Jurkat, Clone E6-1 (cell line): ENCODE measurements around the gene FAM200B.

Source experiments
- DNase-seq: peaks from one replicate; pipeline ENCODE4 v3.0.0-alpha.2; 2011; ENCODE audit warnings: low read depth, low spot score
- H3K4me3 ChIP-seq: 2 replicates; pipeline ENCODE4 v1.5.1; 2011; ENCODE audit warnings: mild to moderate bottlenecking, low read length, control low read depth, moderate library complexity

FAM200B gene

DNA sequence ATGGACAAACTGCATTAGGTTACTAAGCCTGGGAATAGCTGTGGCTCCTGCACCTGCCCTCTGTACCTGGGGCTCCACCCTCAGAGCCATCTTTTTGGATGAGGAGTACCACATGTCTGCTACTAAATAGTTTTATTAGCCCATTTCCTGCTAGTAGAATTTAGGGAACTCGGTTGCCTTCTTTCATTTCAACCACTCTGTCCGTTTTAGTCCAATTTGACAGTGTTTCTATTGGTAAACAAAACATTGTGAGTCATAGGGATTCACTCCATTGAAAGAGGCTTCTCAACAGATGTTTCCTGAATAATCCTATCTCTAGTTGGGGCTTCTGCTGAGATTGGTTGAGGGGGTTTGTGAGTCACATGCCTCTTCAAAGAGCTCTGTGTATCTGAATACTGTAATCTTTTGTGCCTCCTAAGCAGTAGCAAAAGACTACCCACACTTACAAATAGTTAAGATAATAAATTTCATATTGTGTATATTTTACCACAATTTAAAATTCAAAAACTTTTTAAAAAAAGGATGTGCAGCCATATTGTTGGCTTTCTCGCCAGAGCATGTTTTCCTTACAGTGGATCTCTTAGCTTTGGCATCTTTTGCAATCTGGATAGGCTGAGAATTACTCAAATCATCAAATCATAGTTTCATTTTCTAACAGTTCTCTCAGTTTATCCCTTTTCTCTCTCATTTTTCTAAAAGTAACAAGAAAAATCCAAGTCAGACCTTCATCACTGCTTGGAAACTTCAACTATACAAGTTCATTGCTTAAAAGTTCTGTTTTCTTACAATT lies 9.9 kb downstream of the FAM200B start:
- DNase-seq = no peak
- no peak overlapping the region for H3K4me3 ChIP-seq

DNA sequence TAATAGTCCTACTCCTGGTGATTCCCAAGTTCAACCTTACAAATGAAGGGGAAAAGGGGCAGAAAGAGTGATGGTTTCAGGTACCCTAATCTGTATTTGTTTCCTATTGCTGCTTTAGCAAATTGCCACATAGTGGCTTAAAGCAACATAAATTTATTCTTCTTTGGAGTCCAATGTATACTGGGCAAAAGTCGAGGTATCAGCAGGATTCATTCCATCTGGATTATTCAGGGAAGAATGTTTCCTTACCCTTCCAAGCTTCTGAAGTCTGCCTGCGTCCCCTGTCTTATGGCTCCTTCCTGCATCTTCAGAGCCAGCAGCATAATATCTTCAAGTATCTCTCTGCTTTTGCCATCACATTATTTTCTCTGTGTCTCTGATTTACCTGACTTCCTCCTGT lies 11.0 kb downstream of the FAM200B start:
- no peak for DNase-seq
- H3K4me3 ChIP-seq = no peak overlapping the region

DNA sequence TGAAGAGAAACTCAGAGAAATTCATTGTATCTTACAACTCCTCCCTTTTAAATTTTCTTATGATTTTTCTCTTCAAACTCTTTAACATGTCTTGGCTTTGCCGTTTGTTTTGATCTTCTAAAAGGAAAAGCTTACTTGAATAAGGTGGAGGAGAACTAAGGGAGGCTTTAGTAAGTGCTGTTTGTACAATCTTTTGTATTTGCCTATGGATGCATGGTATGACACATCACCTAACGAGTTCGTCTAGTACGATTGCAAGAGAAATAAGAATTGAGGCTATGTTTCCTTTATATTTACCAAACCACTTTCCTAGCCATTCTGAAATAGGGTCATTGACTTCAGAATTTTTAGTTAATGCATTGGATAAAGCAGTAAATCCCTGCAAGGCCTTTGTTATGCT lies 12.8 kb downstream of the FAM200B start:
- DNase-seq = no peak
- H3K4me3 ChIP-seq = no peak overlapping the region

- no peak overlapping the region for H3K4me3 ChIP-seq
- DNase-seq = no peak
Measured at GRCh38 chr4:15695240-15695699, 13.6 kb downstream of the FAM200B start.

DNA sequence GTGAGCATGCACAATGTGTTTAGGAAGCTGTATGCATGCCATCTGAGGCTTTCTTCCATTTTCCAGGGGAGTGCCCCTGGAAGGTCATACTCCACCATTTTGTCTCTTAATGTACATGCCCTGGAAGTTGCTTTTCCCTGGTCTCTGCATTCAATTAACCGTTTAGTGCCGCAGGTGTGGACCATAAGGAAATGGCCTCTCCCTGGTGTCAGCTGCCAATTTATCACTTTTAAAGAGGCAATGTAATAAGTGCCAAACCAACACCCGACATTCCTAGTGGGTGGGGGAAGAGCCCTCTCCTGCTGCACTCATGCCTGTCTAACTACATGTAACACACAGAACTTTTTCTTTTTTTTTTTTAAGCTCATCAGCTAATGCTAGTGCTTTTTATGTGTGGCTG lies 14.1 kb downstream of the FAM200B start:
- H3K4me3 ChIP-seq = no peak overlapping the region
- DNase-seq = no peak

- H3K4me3 ChIP-seq = no peak overlapping the region
- no peak for DNase-seq
Measured at GRCh38 chr4:15696866-15697265, 15.2 kb downstream of the FAM200B start.

GRCh38 chr4:15702941-15703403 lies 21.3 kb downstream of the FAM200B start, which contains the start of gene BST1:
Gene BST1, plus strand, starts transcription at chr4:15703065. Its CDS starts 80 bp downstream, at chr4:15703145.
- DNase-seq = no peak
- peak within 1 kb of the TSS; percentile 46 for H3K4me3 ChIP-seq

GRCh38 chr4:15703439-15703838 lies 21.8 kb downstream of the FAM200B start:
- H3K4me3 ChIP-seq = peak overlapping the region; percentile 46
- DNase-seq = no peak

DNA sequence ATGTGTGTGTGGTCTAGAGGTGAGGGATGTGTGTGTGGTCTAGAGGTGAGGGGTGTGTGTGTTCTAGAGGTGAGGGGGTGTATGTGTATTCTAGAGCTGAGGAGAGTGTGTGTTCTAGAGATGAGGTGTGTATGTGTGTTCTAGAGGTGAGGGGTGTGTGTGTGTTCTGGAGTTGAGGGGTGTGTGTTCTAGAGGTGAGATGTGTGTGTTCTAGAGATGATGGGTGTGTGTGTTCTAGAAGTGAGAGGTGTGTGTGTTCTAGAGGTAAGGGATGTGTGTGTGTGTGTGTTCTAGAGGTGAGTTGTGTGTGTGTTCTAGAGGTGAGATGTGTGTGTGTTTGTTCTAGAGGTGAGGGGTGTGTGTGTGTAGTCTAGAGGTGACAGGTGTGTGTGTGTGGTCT lies 22.5 kb downstream of the FAM200B start:
- no peak for DNase-seq
- H3K4me3 ChIP-seq = no peak overlapping the region

- no peak for DNase-seq
- no peak overlapping the region for H3K4me3 ChIP-seq
Measured at GRCh38 chr4:15706646-15707362, 25.2 kb downstream of the FAM200B start.

GRCh38 chr4:15707363-15707715 lies 25.7 kb downstream of the FAM200B start:
- no peak overlapping the region for H3K4me3 ChIP-seq
- no peak for DNase-seq

- DNase-seq = no peak
- no peak overlapping the region for H3K4me3 ChIP-seq
Measured at GRCh38 chr4:15711762-15712161, 30.1 kb downstream of the FAM200B start.

DNA sequence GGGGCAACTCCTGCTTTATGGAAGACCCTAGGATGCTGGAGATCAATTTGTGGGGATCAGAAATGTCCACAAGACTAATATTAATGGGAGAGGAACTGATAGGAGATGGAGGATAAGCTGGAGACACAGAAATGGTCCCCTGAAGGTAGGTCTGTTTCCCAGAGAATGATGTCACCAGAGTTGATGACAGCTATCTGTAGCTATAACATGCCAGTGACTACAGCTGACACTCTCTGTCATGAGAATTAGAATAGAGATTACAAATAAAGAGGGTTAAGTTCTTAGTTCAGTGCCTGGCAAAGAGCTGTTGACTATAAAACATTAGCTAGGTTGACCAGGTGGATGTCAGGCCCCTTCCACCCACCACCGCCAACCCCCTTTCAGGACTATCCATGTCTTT lies 30.6 kb downstream of the FAM200B start:
- H3K4me3 ChIP-seq = no peak overlapping the region
- no peak for DNase-seq

DNA sequence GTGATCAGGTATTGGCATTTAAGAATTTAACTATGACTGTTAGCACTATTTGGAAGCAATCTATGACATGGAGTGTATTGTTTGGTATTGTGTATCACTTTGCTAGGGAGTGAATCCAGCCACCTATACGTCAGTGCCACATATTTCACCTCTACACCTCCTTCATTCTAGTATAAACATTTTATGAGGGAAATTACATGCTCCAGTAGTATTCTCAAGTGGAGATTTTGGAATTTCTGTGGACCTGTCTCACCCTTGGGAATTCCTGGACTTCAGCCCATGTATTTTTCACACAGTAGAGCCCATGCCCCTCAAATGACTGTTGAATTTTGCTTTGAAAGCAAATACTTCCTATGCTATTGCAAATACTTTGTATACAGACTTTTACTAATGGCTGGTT lies 32.5 kb downstream of the FAM200B start:
- no peak for DNase-seq
- H3K4me3 ChIP-seq = no peak overlapping the region

DNA sequence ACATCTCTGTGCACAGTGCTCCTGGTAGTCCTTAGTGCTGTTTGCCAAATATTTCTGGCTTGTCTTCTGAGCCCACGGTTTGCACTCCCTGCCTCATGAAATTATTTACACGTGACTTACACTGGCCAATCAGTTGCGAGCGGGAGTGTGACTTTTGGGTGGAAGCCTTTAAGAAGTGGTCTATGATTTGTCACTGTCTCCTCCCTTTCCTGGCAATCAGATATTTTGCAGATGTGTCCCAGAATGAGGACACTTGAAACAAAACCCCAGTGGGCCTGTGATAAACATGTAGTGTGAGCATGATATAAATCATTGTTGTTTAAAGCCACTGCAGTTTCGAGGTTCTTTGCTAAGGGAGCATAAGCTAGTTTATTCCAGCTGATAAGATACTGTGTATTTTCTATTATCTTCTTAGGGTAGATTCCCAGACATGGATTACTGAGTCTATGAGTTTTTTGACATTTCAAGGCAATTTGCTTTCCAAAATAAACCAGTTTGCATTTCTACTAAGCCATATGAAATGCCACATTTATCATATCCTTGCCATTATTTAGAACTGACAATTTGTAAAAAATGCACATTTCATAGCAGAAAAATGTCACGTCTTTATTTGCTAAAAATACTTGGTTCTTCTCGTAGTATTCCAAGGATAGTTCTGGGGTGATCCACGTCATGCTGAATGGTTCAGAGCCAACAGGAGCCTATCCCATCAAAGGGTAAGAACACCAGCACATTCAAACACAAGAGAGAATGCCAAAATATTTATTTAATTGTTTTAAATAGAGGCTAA lies 33.2 kb downstream of the FAM200B start:
- H3K4me3 ChIP-seq = no peak overlapping the region
- DNase-seq = no peak

GRCh38 chr4:15716115-15716514 lies 34.5 kb downstream of the FAM200B start:
- DNase-seq = no peak
- no peak overlapping the region for H3K4me3 ChIP-seq

DNA sequence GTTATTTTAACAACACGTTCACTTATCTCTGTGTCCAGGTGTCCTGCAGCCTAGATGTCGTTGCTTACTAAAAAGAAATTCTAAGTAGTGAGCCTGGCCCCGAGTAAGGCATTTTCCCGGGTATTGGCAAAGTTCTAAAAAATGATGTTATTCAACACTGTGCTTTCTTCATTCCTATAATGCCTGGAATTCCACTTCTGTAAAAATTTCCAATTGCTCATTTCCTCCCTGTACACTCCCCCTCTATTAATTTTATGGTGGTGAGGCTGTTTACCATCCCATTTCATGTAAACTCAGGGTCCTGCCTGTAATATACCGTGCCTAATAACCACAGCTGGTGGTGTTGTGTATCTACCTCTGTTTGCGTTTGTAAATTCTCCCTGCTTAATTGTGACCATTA lies 35.5 kb downstream of the FAM200B start:
- DNase-seq = no peak
- H3K4me3 ChIP-seq = no peak overlapping the region

DNA sequence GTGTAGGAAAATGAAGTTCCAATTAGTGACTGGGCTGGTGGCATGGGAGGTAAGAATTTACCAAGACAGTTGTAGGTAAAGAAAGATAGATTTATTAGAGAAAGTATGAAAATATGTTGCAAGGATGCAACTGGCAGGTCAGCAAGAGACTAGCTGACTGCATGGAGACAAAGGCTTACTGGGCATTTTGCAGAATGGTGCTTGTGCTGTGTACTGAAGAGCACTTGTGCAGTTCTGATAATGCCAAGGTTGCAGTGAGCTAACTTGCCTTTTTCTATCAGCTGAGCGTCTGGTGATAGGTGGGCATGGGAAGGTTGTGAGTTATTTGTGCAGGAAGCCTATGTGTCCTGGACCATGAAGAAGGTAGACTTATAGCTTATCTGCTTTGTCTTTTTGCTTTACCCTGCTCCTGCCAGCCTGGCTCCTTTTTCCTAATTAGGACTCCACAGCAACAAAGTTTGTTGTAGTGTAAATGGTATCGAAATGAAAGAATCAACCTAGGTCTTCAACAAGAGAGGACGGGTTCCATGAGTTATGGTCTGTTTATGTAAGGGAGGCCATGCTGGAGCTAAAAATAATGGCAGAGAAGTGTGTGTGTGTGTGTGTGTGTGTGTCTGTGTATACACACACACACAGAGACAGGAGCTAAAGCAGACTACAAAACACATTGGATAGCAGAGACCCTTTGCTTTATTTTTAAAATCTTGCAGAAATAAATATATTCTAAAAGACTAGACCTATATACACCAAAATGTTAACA lies 36.2 kb downstream of the FAM200B start:
- no peak for DNase-seq
- no peak overlapping the region for H3K4me3 ChIP-seq

DNA sequence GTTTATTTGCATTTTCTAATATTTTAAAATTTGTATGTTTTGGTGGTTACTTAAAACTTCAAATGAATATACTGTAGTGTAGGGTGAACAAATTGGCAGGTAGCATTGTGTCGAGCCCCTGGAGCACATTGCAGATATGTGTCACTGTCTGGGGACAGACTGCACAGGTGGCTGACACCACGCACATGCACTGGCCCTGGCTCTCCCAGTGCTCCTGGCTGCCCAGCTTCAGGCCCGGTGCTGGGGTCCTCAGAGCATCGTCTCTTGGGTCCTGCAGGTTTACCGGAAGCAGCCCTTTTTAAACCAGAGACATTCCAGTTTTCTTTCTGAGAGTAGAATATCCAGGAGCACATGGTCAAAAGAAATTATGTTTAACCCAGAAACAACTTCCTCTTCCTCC lies 36.8 kb downstream of the FAM200B start:
- DNase-seq = no peak
- no peak overlapping the region for H3K4me3 ChIP-seq
